Neutrophil (primary cell): ENCODE data around the gene DBP.
"Not testable (repeated sequence)": the region's sequence is repeated elsewhere in the genome, so short reads cannot be mapped to it uniquely, and the experiment has no call there.

Source experiments
- H3K27ac ChIP-seq: fragments of 200-600 bp; sonication (generic); 2 replicates; pipeline ENCODE4 v1.5.1; 2016; ENCODE audit warnings: mild to moderate bottlenecking, moderate library complexity
- H3K27me3 ChIP-seq: fragments of 200-600 bp; sonication (generic); 2 replicates; pipeline ENCODE4 v1.6.0; 2016; ENCODE audit warnings: mild to moderate bottlenecking
- H3K36me3 ChIP-seq: fragments of 200-600 bp; sonication (generic); 2 replicates; pipeline ENCODE4 v1.5.1; 2017
- H3K4me1 ChIP-seq, 2 experiments: fragments of 200-600 bp in 1 of 2; sonication (generic) in 1 of 2; 1 replicate in 1 of 2; 2 replicates in 1 of 2; pipeline versions ENCODE4 v1.5.1 to v1.6.1; 2013 to 2016; ENCODE audit warnings: low read depth in 1 of 2, low read length in 1 of 2, mild to moderate bottlenecking in 1 of 2, moderate library complexity in 1 of 2; ENCODE audit not compliant: control insufficient read depth in 1 of 2, insufficient read depth in 1 of 2
- H3K4me3 ChIP-seq, 2 experiments: fragments of 200-600 bp in 1 of 2; sonication (generic) in 1 of 2; 1 replicate in 1 of 2; 2 replicates in 1 of 2; pipeline ENCODE4 v1.5.1; 2013 to 2016; ENCODE audit warnings: low read depth in 1 of 2, low read length in 1 of 2, mild to moderate bottlenecking in 1 of 2, moderate library complexity in 1 of 2
- H3K9me3 ChIP-seq: fragments of 200-600 bp; sonication (generic); 2 replicates; pipeline ENCODE4 v1.5.1; 2016
- CTCF ChIP-seq: fragments of 200-600 bp; sonication (generic); IDR thresholded peaks from 2 replicates; pipeline ENCODE4 v1.5.1; 2016; ENCODE audit warnings: antibody characterized with exemption

DBP gene

DNA sequence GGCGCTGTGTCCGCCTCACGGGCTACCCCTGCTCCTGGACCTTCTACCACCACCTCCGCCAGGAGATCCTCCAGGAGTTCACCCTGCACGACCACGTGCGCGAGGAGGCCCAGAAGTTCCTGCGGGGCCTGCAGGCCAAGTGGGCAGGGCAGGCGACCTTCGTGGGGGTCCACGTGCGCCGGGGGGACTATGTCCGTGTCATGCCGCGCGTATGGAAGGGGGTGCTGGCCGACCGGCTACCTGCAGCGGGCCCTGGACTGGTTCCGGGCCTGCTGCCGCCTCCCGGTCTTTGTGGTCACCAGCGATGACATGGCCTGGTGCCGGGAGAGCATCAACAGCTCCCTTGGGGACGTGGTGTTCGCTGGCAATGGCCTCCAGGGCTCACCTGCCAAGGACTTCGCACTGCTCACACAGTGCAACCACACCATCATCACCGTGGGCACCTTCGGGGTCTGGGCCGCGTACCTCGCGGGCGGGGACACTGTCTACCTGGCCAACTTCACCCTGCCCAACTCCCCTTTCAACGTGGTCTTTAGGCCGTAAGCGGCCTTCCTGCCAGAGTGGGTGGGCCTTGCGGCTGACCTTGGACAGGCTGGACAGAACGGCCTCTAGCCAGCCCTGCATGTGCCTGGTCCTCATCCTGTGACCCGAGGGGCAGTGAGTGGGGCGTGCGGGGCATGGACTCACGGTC is 43.4 kb upstream of the DBP start:
- no peaks in the 10 kb centered on the region for H3K9me3 ChIP-seq
- no peak overlapping the region for H3K4me3 ChIP-seq
- H3K4me1 ChIP-seq: no peaks in the 10 kb centered on the region
- no peaks in the 10 kb centered on the region for H3K27me3 ChIP-seq
- TF ChIP-seq CTCF: no peak
- H3K36me3 ChIP-seq: no peaks in the 10 kb centered on the region
- no peak overlapping the region for H3K27ac ChIP-seq

DNA sequence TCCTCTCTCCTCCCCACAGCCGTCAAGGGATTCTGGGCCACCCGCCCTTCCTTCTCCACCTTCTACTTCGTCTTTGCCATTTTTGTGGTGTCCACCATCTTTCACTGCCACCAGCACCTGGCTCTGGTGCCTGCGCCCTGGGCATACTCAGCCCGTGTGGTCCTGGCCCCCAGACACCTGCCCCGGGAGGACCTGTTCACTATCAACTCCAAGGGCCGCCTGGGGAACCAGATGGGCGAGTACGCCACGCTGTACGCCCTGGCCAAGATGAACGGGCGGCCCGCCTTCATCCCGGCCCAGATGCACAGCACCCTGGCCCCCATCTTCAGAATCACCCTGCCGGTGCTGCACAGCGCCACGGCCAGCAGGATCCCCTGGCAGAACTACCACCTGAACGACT is 42.8 kb upstream of the DBP start:
- H3K9me3 ChIP-seq, H3K27ac ChIP-seq, H3K27me3 ChIP-seq, H3K4me1 ChIP-seq, H3K36me3 ChIP-seq, H3K4me3 ChIP-seq: not testable (repeated sequence)

DNA sequence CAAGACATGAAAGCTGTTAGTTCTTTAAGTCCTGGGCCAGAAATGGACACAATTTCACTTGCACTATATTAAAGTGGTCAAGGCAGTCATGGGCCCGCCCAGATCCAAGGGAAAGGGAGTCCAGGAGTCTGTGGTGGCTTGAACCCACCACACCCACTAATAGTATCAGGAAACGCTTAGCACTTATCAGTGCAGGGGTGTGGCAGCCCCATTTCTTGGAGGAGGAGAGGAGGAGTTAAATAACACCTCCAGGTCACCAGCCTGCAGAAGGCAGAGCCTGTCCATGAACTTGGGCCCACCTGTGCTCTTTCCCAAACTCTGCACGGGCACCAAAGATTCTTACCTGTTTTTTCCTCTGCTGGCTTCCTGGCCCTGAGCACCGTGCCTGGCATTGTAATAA is 41.0 kb upstream of the DBP start:
- H3K36me3 ChIP-seq: no peaks in the 10 kb centered on the region
- no peak overlapping the region for H3K27ac ChIP-seq
- TF ChIP-seq CTCF: no peak
- H3K4me1 ChIP-seq: no peaks in the 10 kb centered on the region
- no peak overlapping the region for H3K4me3 ChIP-seq
- H3K9me3 ChIP-seq: no peaks in the 10 kb centered on the region
- no peaks in the 10 kb centered on the region for H3K27me3 ChIP-seq

DNA sequence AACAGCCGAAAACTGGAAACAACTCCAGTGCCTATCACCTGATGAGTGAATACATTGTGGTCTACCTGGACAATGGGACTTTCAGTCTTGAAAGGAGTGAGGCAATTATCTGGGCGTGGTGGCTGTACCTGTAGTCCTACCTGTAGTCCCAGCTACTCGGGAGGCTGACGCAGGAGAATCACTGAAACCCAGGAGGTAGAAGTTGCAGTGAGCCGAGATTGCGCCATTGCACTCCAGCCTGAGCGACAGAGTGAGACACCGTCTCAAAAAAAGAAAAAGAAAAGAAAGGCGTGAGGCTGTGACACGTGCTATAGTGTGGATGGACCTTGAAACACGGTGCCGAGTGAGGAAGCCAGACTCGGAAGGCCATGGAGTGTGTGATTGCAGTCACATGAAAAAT is 39.7 kb upstream of the DBP start:
- Histone ChIP-seq H3K4me1 (no peaks in the 10 kb centered on the region), H3K36me3 (no peaks in the 10 kb centered on the region), H3K27me3 (no peaks in the 10 kb centered on the region), H3K9me3 (no peaks in the 10 kb centered on the region), H3K4me3 (no peak overlapping the region), H3K27ac (no peak overlapping the region)
- TF ChIP-seq CTCF: no peak

GRCh38 chr19:48676487-48676886 is 39.3 kb upstream of the DBP start:
- TF ChIP-seq CTCF: no peak
- no peaks in the 10 kb centered on the region for H3K9me3 ChIP-seq
- H3K27me3 ChIP-seq: no peaks in the 10 kb centered on the region

GRCh38 chr19:48674921-48675824 is 38.0 kb upstream of the DBP start:
- Histone ChIP-seq H3K27me3 (no peaks in the 10 kb centered on the region), H3K27ac (no peak overlapping the region), H3K4me3 (no peak overlapping the region), H3K9me3 (no peaks in the 10 kb centered on the region), H3K4me1 (no peaks in the 10 kb centered on the region), H3K36me3 (no peaks in the 10 kb centered on the region)
- peak; percentile 56 for TF ChIP-seq CTCF

More at GRCh38 chr19:48676487-48676886, 39.3 kb upstream of the DBP start:
- no peak overlapping the region for H3K4me3 ChIP-seq
- H3K4me1 ChIP-seq: no peaks in the 10 kb centered on the region
- no peak overlapping the region for H3K27ac ChIP-seq
- H3K36me3 ChIP-seq: no peaks in the 10 kb centered on the region
